HCT116 (cell line): ENCODE measurements around the gene SMIM28.

Experiments
- CEBPB ChIP-seq: IDR thresholded peaks from 2 replicates; pipeline ENCODE4 v1.6.1; 2012; ENCODE audit warnings: low read depth
- EZH2 ChIP-seq: fragments of 200-600 bp; sonication (generic); IDR thresholded peaks from 2 replicates; pipeline ENCODE4 v1.6.1; 2017; ENCODE audit warnings: antibody characterized with exemption, mixed run types
- EZH2phosphoT487 ChIP-seq: fragments of 200-600 bp; IDR thresholded peaks from 2 replicates; pipeline ENCODE4 v1.6.1; 2018; ENCODE audit warnings: antibody characterized with exemption, borderline replicate concordance
- POLR2A ChIP-seq: IDR thresholded peaks from 2 replicates; pipeline ENCODE4 v1.7.0; 2011; ENCODE audit warnings: borderline replicate concordance; ENCODE audit not compliant: insufficient read depth, insufficient read length; ENCODE audit errors: extremely low read depth
- POLR2AphosphoS5 ChIP-seq: IDR thresholded peaks from 2 replicates; pipeline ENCODE4 v1.6.1; 2011; ENCODE audit warnings: mild to moderate bottlenecking, low read depth, low read length, moderate library complexity
- RAD21 ChIP-seq: IDR thresholded peaks from 2 replicates; pipeline ENCODE4 v1.6.1; 2012; ENCODE audit warnings: low read depth, mild to moderate bottlenecking
- SIN3A ChIP-seq: IDR thresholded peaks from 2 replicates; pipeline ENCODE4 v1.6.1; 2012; ENCODE audit warnings: low read depth
- SP1 ChIP-seq: IDR thresholded peaks from 2 replicates; pipeline ENCODE4 v1.6.1; 2012; ENCODE audit warnings: low read depth
- TCF7L2 ChIP-seq: IDR thresholded peaks from 2 replicates; pipeline ENCODE4 v1.7.0; 2011; ENCODE audit warnings: borderline replicate concordance, inconsistent platforms; ENCODE audit not compliant: insufficient read depth, insufficient read length; ENCODE audit errors: extremely low read depth
- ZFX ChIP-seq: fragments of 450-650 bp; IDR thresholded peaks from 2 replicates; pipeline ENCODE4 v1.6.1; 2017
- ZNF274 ChIP-seq: fragments of 200-500 bp; sonication (Bioruptor generic); IDR thresholded peaks from 2 replicates; pipeline ENCODE4 v1.6.1; 2014; ENCODE audit warnings: mild to moderate bottlenecking, low read depth, low read length, inconsistent platforms
- TF ChIP-seq, protein P1 (sequence below), 3 experiments: fragments of 200-600 bp in 1 of 3; sonication (generic) in 1 of 3; IDR thresholded peaks in 2 of 3; conservative IDR thresholded peaks in 1 of 3; 2 replicates each; pipeline ENCODE4 v1.5.1; 2012 to 2017; ENCODE audit warnings: low read depth in 2 of 3, low read length in 2 of 3, antibody characterized with exemption in 1 of 3, borderline replicate concordance in 1 of 3, control low read depth in 1 of 3, mild to moderate bottlenecking in 1 of 3, mixed read lengths in 1 of 3, mixed run types in 1 of 3, moderate library complexity in 1 of 3; ENCODE audit not compliant: insufficient read depth in 1 of 3
- TF ChIP-seq, protein P2 (sequence below): IDR thresholded peaks from 2 replicates; pipeline ENCODE4 v1.6.1; 2012

DNA sequence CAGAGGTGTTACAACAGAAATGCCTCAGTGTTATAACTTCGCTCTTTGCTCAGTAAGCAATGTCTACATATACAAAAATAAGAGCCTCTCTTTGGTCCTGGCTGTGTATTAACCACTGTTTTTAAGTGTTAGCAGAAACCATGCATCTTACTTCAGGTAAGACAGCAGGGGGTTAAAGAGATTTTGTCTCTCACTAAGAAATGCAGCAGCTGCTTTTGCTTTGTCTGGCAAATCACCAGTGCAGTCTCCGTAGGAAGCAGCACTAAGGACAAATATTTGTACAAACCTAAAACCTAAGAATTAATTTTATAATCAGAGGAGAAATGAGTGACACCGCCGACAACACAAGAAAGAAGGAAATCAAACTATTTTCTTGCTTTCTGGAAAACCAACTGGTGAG, 758 bp downstream of the SMIM28 start:
- TF ChIP-seq EZH2 (no peak), SIN3A (no peak), CEBPB (no peak), SP1 (no peak), POLR2A (no peak), POLR2AphosphoS5 (no peak), TCF7L2 (no peak), ZNF274 (no peak), RAD21 (no peak), ZFX (no peak), EZH2phosphoT487 (no peak)
- TF ChIP-seq, protein P1, sequence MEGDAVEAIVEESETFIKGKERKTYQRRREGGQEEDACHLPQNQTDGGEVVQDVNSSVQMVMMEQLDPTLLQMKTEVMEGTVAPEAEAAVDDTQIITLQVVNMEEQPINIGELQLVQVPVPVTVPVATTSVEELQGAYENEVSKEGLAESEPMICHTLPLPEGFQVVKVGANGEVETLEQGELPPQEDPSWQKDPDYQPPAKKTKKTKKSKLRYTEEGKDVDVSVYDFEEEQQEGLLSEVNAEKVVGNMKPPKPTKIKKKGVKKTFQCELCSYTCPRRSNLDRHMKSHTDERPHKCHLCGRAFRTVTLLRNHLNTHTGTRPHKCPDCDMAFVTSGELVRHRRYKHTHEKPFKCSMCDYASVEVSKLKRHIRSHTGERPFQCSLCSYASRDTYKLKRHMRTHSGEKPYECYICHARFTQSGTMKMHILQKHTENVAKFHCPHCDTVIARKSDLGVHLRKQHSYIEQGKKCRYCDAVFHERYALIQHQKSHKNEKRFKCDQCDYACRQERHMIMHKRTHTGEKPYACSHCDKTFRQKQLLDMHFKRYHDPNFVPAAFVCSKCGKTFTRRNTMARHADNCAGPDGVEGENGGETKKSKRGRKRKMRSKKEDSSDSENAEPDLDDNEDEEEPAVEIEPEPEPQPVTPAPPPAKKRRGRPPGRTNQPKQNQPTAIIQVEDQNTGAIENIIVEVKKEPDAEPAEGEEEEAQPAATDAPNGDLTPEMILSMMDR (IDR thresholded peaks at IDR 0.05 in 2 of 3, conservative IDR thresholded peaks at IDR 0.05 in 1 of 3; ENCODE audit: borderline replicate concordance in 1 of 3, insufficient read depth in 1 of 3, low read depth in 2 of 3, low read length in 2 of 3): no peak
- TF ChIP-seq, protein P2, sequence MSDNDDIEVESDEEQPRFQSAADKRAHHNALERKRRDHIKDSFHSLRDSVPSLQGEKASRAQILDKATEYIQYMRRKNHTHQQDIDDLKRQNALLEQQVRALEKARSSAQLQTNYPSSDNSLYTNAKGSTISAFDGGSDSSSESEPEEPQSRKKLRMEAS: no peak
